IPS DF 6.9 (cell line): ENCODE results near the gene STX2.
A peak's percentile ranks its signal among the peaks of the same experiment; 100 is the strongest.

ENCODE experiments used
- DNase-seq: peaks from one replicate; pipeline ENCODE4 v3.0.0-alpha.2; 2013; ENCODE audit warnings: low read depth, low spot score
- H3K27ac ChIP-seq: one replicate; pipeline ENCODE4 v1.5.1; 2013; ENCODE audit warnings: low read length, control low read depth
- H3K27me3 ChIP-seq: 2 replicates; pipeline ENCODE4 v1.6.1; 2013; ENCODE audit warnings: mild to moderate bottlenecking, low read length; ENCODE audit not compliant: control insufficient read depth, insufficient read depth
- H3K36me3 ChIP-seq: 2 replicates; pipeline ENCODE4 v1.6.1; 2013; ENCODE audit warnings: low read length; ENCODE audit not compliant: control insufficient read depth, insufficient read depth
- H3K4me1 ChIP-seq: 2 replicates; pipeline ENCODE4 v1.6.1; 2013; ENCODE audit warnings: low read length; ENCODE audit not compliant: control insufficient read depth, insufficient read depth
- H3K4me3 ChIP-seq: 2 replicates; pipeline ENCODE4 v1.5.1; 2013; ENCODE audit warnings: mild to moderate bottlenecking, low read length
- H3K9me3 ChIP-seq: 2 replicates; pipeline ENCODE4 v1.6.1; 2013; ENCODE audit warnings: low read length, inconsistent platforms; ENCODE audit not compliant: control insufficient read depth, insufficient read depth
- WGBS: extraction: QIAGEN DNeasy Blood & Tissue Kit; methylation state at CpG from one replicate; pipeline ENCODE4 v1.1.7; 2013; ENCODE audit warnings: mixed read lengths, missing lambda C conversion rate; ENCODE audit not compliant: insufficient read length, insufficient coverage; 5-methylcytosine and 5-hydroxymethylcytosine counted together

STX2 gene

GRCh38 chr12:130831876-130832405 is 7.1 kb downstream of the STX2 start:
- peaks cover 1% of the 10 kb centered on the region; the same call in 1 of the 2 replicates for H3K27me3 ChIP-seq
- H3K9me3 ChIP-seq, result no peaks in the 10 kb centered on the region
- H3K27ac ChIP-seq, result no peak overlapping the region
- DNase-seq, result no peak
- no peak overlapping the region for H3K4me3 ChIP-seq
- WGBS, result no CpG with 5 or more reads among the region's 5 CpGs
- no peaks in the 10 kb centered on the region for H3K36me3 ChIP-seq
- peaks cover 10% of the 10 kb centered on the region for H3K4me1 ChIP-seq

DNA sequence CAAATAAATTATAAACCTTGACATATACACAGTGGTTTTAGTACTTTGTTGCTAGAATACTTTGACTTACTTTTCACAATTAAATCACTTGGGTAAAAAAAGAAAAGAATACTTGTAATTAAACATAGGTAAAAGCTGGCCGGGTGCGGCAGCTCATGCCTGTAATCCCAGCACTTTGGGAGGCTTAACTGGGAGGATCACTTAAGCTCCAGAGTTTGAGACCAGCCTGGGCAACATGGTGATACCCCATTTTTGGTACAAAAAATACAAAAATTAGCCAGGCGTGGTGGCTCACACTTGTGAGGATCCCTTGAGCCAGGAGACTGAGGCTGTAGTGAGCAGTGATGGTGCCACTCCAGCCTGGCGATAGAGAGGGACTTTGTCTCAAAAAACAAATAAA is 7.8 kb downstream of the STX2 start:
- peaks cover 1% of the 10 kb centered on the region; the same call in 1 of the 2 replicates for H3K27me3 ChIP-seq
- no peak overlapping the region for H3K27ac ChIP-seq
- no peaks in the 10 kb centered on the region for H3K9me3 ChIP-seq
- no peaks in the 10 kb centered on the region for H3K36me3 ChIP-seq
- peaks cover 10% of the 10 kb centered on the region for H3K4me1 ChIP-seq
- no peak overlapping the region for H3K4me3 ChIP-seq
- DNase-seq, result no peak
- WGBS, result no CpG with 5 or more reads among the region's 4 CpGs

GRCh38 chr12:130830246-130830551 is 8.9 kb downstream of the STX2 start:
- H3K27me3 ChIP-seq, result peaks cover 1% of the 10 kb centered on the region; the same call in 1 of the 2 replicates
- no peak overlapping the region for H3K4me3 ChIP-seq
- no peak overlapping the region for H3K27ac ChIP-seq
- no CpG with 5 or more reads among the region's 14 CpGs for WGBS
- peaks cover 12% of the 10 kb centered on the region for H3K4me1 ChIP-seq
- H3K36me3 ChIP-seq, result no peaks in the 10 kb centered on the region
- no peak for DNase-seq
- no peaks in the 10 kb centered on the region for H3K9me3 ChIP-seq

DNA sequence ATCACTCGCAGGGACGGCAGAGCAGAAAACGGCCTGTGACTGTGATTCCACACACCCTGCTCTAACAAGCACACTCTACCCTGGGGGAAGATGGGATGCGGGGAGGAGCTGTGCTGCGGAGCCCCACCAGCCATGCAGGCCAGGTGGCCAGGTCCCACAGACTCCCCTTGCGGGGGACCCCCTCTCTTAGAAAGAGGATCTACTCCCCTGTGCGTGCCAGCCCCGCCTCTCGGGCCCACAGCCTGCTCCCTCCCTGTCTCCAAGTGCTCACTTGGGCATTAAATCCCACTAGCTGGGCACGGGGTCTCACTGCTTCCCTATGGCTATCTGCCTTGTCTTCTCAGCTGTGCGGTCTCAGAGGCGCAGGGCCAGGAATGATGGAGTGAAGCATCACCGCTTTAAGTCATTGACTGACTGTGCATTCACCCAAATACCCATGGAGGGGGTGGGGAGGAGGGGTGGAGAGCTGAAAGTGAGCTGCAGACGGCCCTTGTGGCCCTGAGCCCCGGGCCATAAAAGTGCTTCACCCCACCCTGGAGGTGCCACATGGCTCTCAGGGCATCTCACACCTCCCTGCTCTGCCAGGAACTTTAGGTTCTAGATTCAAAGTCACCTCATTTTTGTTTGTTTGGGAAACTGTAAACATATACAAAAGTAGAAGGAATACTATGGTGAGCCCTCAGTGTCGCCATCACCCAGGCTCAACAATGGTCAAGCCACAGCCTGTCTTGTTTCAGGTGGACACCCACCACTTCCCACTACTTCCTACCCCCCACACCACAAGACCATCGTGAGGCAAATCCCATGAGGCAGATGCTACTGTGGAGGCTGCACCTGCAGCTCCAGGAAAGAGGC is 9.4 kb downstream of the STX2 start:
- Histone ChIP-seq H3K4me3 (no peak overlapping the region), H3K4me1 (peaks cover 12% of the 10 kb centered on the region), H3K9me3 (no peaks in the 10 kb centered on the region), H3K27ac (no peak overlapping the region), H3K27me3 (peaks cover 1% of the 10 kb centered on the region; the same call in 1 of the 2 replicates), H3K36me3 (no peaks in the 10 kb centered on the region)
- WGBS, result no CpG with 5 or more reads among the region's 17 CpGs
- DNase-seq, result no peak

GRCh38 chr12:130828895-130829294 is 10.2 kb downstream of the STX2 start:
- DNase-seq, result no peak
- Histone ChIP-seq H3K27me3 (peaks cover 1% of the 10 kb centered on the region; the same call in 1 of the 2 replicates), H3K9me3 (no peaks in the 10 kb centered on the region), H3K4me1 (peaks cover 12% of the 10 kb centered on the region), H3K36me3 (no peaks in the 10 kb centered on the region), H3K4me3 (no peak overlapping the region), H3K27ac (no peak overlapping the region)
- WGBS, result no CpG with 5 or more reads among the region's 8 CpGs

DNA sequence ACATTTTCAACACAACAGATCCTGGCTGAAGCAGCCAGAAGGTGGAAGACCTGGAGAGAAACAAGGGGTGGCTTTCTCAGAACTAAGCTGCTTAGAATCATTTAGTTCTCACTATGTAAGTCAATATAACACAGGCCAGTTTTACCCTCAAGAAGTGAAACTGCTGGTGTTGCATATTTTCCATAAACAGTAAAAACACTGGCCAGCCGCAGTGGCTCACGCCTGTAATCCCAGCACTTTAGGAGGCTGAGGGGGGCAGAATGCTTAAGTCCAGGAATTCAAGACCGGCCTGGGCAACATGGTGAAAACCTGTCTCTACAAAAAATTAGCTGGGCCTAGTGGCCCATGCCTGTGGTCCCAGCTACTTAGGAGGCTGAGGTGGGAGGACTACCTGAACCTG is 11.6 kb downstream of the STX2 start:
- H3K4me1 ChIP-seq, result peaks cover 12% of the 10 kb centered on the region
- no peak overlapping the region for H3K27ac ChIP-seq
- no peaks in the 10 kb centered on the region; the same call in 1 of the 2 replicates for H3K36me3 ChIP-seq
- no peak overlapping the region for H3K4me3 ChIP-seq
- WGBS, result no CpG with 5 or more reads among the region's 3 CpGs
- H3K27me3 ChIP-seq, result no peaks in the 10 kb centered on the region
- no peak for DNase-seq
- no peaks in the 10 kb centered on the region for H3K9me3 ChIP-seq

- Histone ChIP-seq H3K27me3 (no peaks in the 10 kb centered on the region), H3K4me1 (peaks cover 12% of the 10 kb centered on the region), H3K4me3 (no peak overlapping the region), H3K27ac (no peak overlapping the region), H3K9me3 (no peaks in the 10 kb centered on the region), H3K36me3 (no peaks in the 10 kb centered on the region; the same call in 1 of the 2 replicates)
- DNase-seq, result peak; percentile 64
- 100% methylated on average over 1 of the region's 21 CpGs for WGBS
Observed at GRCh38 chr12:130826151-130826801, 12.8 kb downstream of the STX2 start.

DNA sequence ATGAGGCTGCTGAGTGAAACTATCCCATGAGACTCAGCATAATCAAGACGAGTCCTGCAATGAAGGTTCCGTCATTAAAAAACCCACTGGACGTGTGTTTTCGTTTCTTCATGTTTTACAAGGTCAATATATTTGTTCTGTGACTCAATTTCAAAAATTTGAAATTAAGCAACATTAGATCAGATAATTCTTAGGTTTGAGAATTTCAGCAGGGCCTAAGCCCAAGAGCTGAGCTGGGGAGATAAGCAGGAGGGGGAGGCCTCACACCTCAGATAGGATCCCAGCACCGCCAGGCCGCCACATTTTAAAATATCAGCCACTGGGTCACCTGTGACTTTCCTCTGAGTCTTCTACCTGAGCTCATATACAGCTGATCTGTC is 13.3 kb downstream of the STX2 start:
- peaks cover 12% of the 10 kb centered on the region for H3K4me1 ChIP-seq
- no peak overlapping the region for H3K27ac ChIP-seq
- H3K9me3 ChIP-seq, result no peaks in the 10 kb centered on the region
- DNase-seq, result no peak
- no peaks in the 10 kb centered on the region for H3K27me3 ChIP-seq
- H3K36me3 ChIP-seq, result no peaks in the 10 kb centered on the region; the same call in 1 of the 2 replicates
- no peak overlapping the region for H3K4me3 ChIP-seq
- no CpG with 5 or more reads among the region's 6 CpGs for WGBS

- 100% methylated on average over 2 of the region's 12 CpGs for WGBS
- Histone ChIP-seq H3K4me3 (no peak overlapping the region), H3K27ac (no peak overlapping the region), H3K36me3 (no peaks in the 10 kb centered on the region; the same call in 1 of the 2 replicates), H3K4me1 (peaks cover 8% of the 10 kb centered on the region), H3K9me3 (no peaks in the 10 kb centered on the region), H3K27me3 (no peaks in the 10 kb centered on the region)
- DNase-seq, result no peak
Observed at GRCh38 chr12:130819681-130820080, 19.4 kb downstream of the STX2 start.

DNA sequence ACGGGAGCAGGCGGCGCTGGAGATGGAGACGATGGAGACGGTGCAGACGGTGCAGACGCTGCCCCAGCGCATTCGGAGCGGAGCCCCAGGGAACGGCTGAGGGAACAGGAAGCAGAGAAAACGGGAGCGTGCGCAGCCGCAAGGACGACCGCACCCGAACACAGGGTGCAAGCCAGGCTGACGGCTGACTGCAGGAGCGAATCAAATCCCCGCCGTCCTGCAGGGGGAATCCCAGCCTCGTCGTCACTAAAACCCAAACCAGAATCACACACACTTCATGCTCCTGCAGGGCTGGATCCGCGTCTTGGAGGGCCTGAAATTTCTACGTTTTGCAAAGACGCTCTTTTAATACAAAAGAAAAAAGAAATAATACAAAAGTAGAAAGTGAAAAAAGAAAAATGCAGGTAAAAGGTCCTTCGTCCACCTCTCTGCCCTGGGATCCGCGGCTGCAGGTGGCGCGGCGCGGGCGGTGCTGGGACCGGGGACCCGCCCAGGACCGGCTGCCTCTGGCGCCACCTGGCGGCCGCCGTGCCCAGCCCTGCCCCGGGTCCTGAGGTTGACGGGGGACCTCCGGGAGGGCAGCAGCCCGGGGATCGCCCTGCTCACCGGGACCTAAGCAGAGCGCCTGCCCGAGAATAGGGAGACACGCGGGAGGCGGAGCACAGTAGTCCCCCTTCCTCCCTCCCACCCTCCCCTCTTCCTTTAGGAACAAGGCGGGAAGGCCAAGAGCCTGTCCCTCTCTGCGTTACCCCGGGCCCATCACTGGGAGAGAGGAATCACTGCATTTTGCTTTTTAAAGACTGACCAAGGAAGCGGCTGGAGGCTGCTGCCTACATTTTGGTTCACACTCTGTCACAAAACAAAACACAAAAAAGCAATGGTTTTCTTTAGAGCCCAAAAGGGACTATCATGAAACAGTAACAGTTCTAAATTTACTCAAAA is 20.1 kb downstream of the STX2 start:
- Histone ChIP-seq H3K4me3 (no peak overlapping the region), H3K27me3 (no peaks in the 10 kb centered on the region), H3K27ac (no peak overlapping the region), H3K4me1 (peaks cover 8% of the 10 kb centered on the region), H3K9me3 (no peaks in the 10 kb centered on the region), H3K36me3 (no peaks in the 10 kb centered on the region; the same call in 1 of the 2 replicates)
- DNase-seq, result peak; percentile 57
- WGBS, result no CpG with 5 or more reads among the region's 58 CpGs
